ENCODE results near the gene PAPPA. TPM values are rescaled to one million over a fixed set of nuclear protein-coding genes. Genes with fewer than 3 reads are reported as not detected.

PAPPA gene
- total RNA-seq, 2 experiments from 2014 or later, result not detected

GRCh38 chr9:116142706-116143492, 10.7 kb upstream of the PAPPA start:
- H3K27ac Mint-ChIP-seq, result no peak overlapping the region
- no peaks in the 10 kb centered on the region for H3K36me3 Mint-ChIP-seq (ENCODE audit: low read depth)
- H3K4me1 Mint-ChIP-seq, result no peaks in the 10 kb centered on the region
- POLR2A ChIA-PET, result no interaction called here
- no peaks in the 10 kb centered on the region for H3K27me3 Mint-ChIP-seq
- H3K4me3 Mint-ChIP-seq, result no peak overlapping the region
- CTCF ChIA-PET, result no interaction called here
- no peaks in the 10 kb centered on the region for H3K9me3 Mint-ChIP-seq
- DNase-seq, result no peak

- Mint-ChIP-seq H3K27me3 (no peaks in the 10 kb centered on the region), H3K36me3 (ENCODE audit: low read depth) (no peaks in the 10 kb centered on the region), H3K4me1 (no peaks in the 10 kb centered on the region), H3K4me3 (no peak overlapping the region), H3K9me3 (no peaks in the 10 kb centered on the region), H3K27ac (no peak overlapping the region)
- DNase-seq, result no peak
- POLR2A ChIA-PET, result no interaction called here
- CTCF ChIA-PET, result no interaction called here
Measured at GRCh38 chr9:116144038-116144437, 9.6 kb upstream of the PAPPA start.

- no peak for DNase-seq
- Mint-ChIP-seq H3K36me3 (ENCODE audit: low read depth) (no peaks in the 10 kb centered on the region), H3K27ac (no peak overlapping the region), H3K27me3 (no peaks in the 10 kb centered on the region), H3K4me1 (no peaks in the 10 kb centered on the region), H3K4me3 (no peak overlapping the region), H3K9me3 (no peaks in the 10 kb centered on the region)
- CTCF ChIA-PET, result no interaction called here
- POLR2A ChIA-PET, result no interaction called here
Measured at GRCh38 chr9:116144555-116144954, 9.0 kb upstream of the PAPPA start.

GRCh38 chr9:116145036-116145435, 8.6 kb upstream of the PAPPA start:
- no peak overlapping the region for H3K27ac Mint-ChIP-seq
- H3K4me3 Mint-ChIP-seq, result no peak overlapping the region
- ChIA-PET POLR2A (no interaction called here), CTCF (no interaction called here)
- no peaks in the 10 kb centered on the region for H3K9me3 Mint-ChIP-seq
- H3K27me3 Mint-ChIP-seq, result no peaks in the 10 kb centered on the region
- no peak for DNase-seq
- no peaks in the 10 kb centered on the region for H3K4me1 Mint-ChIP-seq
- H3K36me3 Mint-ChIP-seq (ENCODE audit: low read depth), result no peaks in the 10 kb centered on the region

- DNase-seq, result no peak
- Mint-ChIP-seq H3K27me3 (peaks cover 16% of the 10 kb centered on the region), H3K36me3 (ENCODE audit: low read depth) (no peaks in the 10 kb centered on the region), H3K4me3 (no peak overlapping the region), H3K4me1 (no peaks in the 10 kb centered on the region), H3K9me3 (no peaks in the 10 kb centered on the region), H3K27ac (no peak overlapping the region)
- CTCF ChIA-PET, result no interaction called here
- POLR2A ChIA-PET, result no interaction called here
Measured at GRCh38 chr9:116147821-116148220, 5.8 kb upstream of the PAPPA start.

GRCh38 chr9:116149844-116150243, 3.7 kb upstream of the PAPPA start:
- no peaks in the 10 kb centered on the region for H3K36me3 Mint-ChIP-seq (ENCODE audit: low read depth)
- H3K27me3 Mint-ChIP-seq, result peaks cover 30% of the 10 kb centered on the region
- no peak overlapping the region for H3K27ac Mint-ChIP-seq
- CTCF ChIA-PET, result no interaction called here
- H3K4me1 Mint-ChIP-seq, result no peaks in the 10 kb centered on the region
- no peak overlapping the region for H3K4me3 Mint-ChIP-seq
- no peaks in the 10 kb centered on the region for H3K9me3 Mint-ChIP-seq
- no peak for DNase-seq
- POLR2A ChIA-PET, result no interaction called here

- no peak overlapping the region for H3K4me3 Mint-ChIP-seq
- H3K4me1 Mint-ChIP-seq, result no peaks in the 10 kb centered on the region
- no peak overlapping the region for H3K27ac Mint-ChIP-seq
- H3K36me3 Mint-ChIP-seq (ENCODE audit: low read depth), result no peaks in the 10 kb centered on the region
- no peak for DNase-seq
- ChIA-PET POLR2A (no interaction called here), CTCF (no interaction called here)
- H3K27me3 Mint-ChIP-seq, result peaks cover 42% of the 10 kb centered on the region
- H3K9me3 Mint-ChIP-seq, result no peaks in the 10 kb centered on the region
Measured at GRCh38 chr9:116151199-116151598, 2.4 kb upstream of the PAPPA start.

- Mint-ChIP-seq H3K27me3 (peaks cover 50% of the 10 kb centered on the region), H3K9me3 (no peaks in the 10 kb centered on the region), H3K4me1 (no peaks in the 10 kb centered on the region), H3K4me3 (no peak overlapping the region), H3K27ac (no peak overlapping the region), H3K36me3 (ENCODE audit: low read depth) (no peaks in the 10 kb centered on the region)
- POLR2A ChIA-PET, result no interaction called here
- CTCF ChIA-PET, result interaction anchor here (0.9 kb wide), 1 partner anchor 14 kb away, joined by 3 read pairs; no protein-coding TSS in a partner anchor
- DNase-seq, result no peak
Measured at GRCh38 chr9:116151966-116152381, 1.6 kb upstream of the PAPPA start.

- Mint-ChIP-seq H3K9me3 (no peaks in the 10 kb centered on the region), H3K4me3 (no peak overlapping the region), H3K27ac (no peak overlapping the region), H3K27me3 (peaks cover 52% of the 10 kb centered on the region), H3K36me3 (ENCODE audit: low read depth) (no peaks in the 10 kb centered on the region), H3K4me1 (no peaks in the 10 kb centered on the region)
- CTCF ChIA-PET, result interaction anchor here (0.7 to 0.9 kb wide), 2 partner anchors 14 to 163 kb away, joined by 3 read pairs; no protein-coding TSS in a partner anchor
- DNase-seq, result no peak
- POLR2A ChIA-PET, result no interaction called here
Measured at GRCh38 chr9:116152390-116152789, 1.2 kb upstream of the PAPPA start.

GRCh38 chr9:116152941-116153764, 438 bp upstream of the PAPPA start:
- no peak for DNase-seq
- no peaks in the 10 kb centered on the region for H3K4me1 Mint-ChIP-seq

GRCh38 chr9:116154334-116154975, 864 bp downstream of the PAPPA start:
- no peak for DNase-seq
- ChIA-PET CTCF (interaction anchor here (0.6 kb wide), 1 partner anchor 23 kb away, joined by 5 read pairs; no protein-coding TSS in a partner anchor), POLR2A (no interaction called here)
- H3K27me3 Mint-ChIP-seq, result peaks cover 58% of the 10 kb centered on the region
- H3K4me1 Mint-ChIP-seq, result no peaks in the 10 kb centered on the region
- no peaks in the 10 kb centered on the region for H3K36me3 Mint-ChIP-seq (ENCODE audit: low read depth)
- no peak overlapping the region for H3K27ac Mint-ChIP-seq
- H3K9me3 Mint-ChIP-seq, result no peaks in the 10 kb centered on the region
- H3K4me3 Mint-ChIP-seq, result no peak overlapping the region

More at GRCh38 chr9:116152941-116153764, 438 bp upstream of the PAPPA start:
- H3K27me3 Mint-ChIP-seq, result peaks cover 55% of the 10 kb centered on the region
- H3K27ac Mint-ChIP-seq, result no peak overlapping the region
- no peak overlapping the region for H3K4me3 Mint-ChIP-seq
- CTCF ChIA-PET, result interaction anchor here (0.7 to 0.9 kb wide), 2 partner anchors 13 to 162 kb away, joined by 3 read pairs; no protein-coding TSS in a partner anchor
- no peaks in the 10 kb centered on the region for H3K36me3 Mint-ChIP-seq (ENCODE audit: low read depth)
- POLR2A ChIA-PET, result no interaction called here
- no peaks in the 10 kb centered on the region for H3K9me3 Mint-ChIP-seq

- Mint-ChIP-seq H3K27ac (no peak overlapping the region), H3K4me3 (no peak overlapping the region), H3K9me3 (no peaks in the 10 kb centered on the region), H3K27me3 (peaks cover 58% of the 10 kb centered on the region), H3K36me3 (ENCODE audit: low read depth) (no peaks in the 10 kb centered on the region), H3K4me1 (no peaks in the 10 kb centered on the region)
- no peak for DNase-seq
- ChIA-PET POLR2A (no interaction called here), CTCF (interaction anchor here (0.6 kb wide), 1 partner anchor 22 kb away, joined by 5 read pairs; no protein-coding TSS in a partner anchor)
Measured at GRCh38 chr9:116154976-116155697, 1.5 kb downstream of the PAPPA start.

GRCh38 chr9:116155698-116156039, 2.1 kb downstream of the PAPPA start:
- no peak overlapping the region for H3K4me3 Mint-ChIP-seq
- no peaks in the 10 kb centered on the region for H3K9me3 Mint-ChIP-seq
- ChIA-PET CTCF (no interaction called here), POLR2A (no interaction called here)
- no peaks in the 10 kb centered on the region for H3K36me3 Mint-ChIP-seq (ENCODE audit: low read depth)
- DNase-seq, result no peak
- H3K27ac Mint-ChIP-seq, result no peak overlapping the region
- peaks cover 56% of the 10 kb centered on the region for H3K27me3 Mint-ChIP-seq
- H3K4me1 Mint-ChIP-seq, result no peaks in the 10 kb centered on the region

All from activated CD4-positive, alpha-beta memory T cell treated with anti-CD3 and anti-CD28 coated beads, Interleukin-2, amount 10 ng/mL, durations not matched to agents 7 days and 5 days (primary cell).